Measurements from ENCODE around the gene EEFSEC. TPM values are rescaled to one million over a fixed set of nuclear protein-coding genes. Genes with fewer than 3 reads are reported as not detected.

The EEFSEC gene
- total RNA-seq, 3 donors from 2014 or later, result 9.7 to 10.9 (median 10.8) TPM

DNA sequence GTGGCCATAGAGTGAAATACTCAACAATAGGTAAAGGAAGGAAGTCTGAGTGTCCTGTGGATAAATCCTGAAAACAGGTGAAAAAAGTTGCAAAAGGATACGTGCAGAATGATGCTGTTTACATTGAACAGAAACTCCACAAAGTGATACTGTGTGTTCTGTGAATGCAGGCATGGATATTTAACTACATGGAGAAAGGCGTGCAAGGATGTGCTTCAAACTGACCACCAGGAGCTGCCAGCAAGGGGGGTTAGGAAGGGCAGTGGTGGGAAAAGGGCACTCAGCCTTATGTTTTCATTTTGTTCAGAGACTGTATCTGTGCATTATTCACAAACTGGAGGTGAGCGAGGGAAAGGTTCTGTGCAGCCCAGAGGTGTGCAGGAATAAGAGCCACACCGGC lies 266.0 kb downstream of the EEFSEC start:
- Histone ChIP-seq H3K36me3 (ENCODE audit: low read depth) (no peaks in the 10 kb centered on the region), H3K9me3 (no peaks in the 10 kb centered on the region), H3K4me1 (ENCODE audit: low read depth) (no peaks in the 10 kb centered on the region), H3K4me3 (no peak overlapping the region)
- intact Hi-C loops (cut with DNase I, micrococcal nuclease), result no loop called here
- ATAC-seq (no peak), DNase-seq (no peak)
- TF ChIP-seq, protein P1, sequence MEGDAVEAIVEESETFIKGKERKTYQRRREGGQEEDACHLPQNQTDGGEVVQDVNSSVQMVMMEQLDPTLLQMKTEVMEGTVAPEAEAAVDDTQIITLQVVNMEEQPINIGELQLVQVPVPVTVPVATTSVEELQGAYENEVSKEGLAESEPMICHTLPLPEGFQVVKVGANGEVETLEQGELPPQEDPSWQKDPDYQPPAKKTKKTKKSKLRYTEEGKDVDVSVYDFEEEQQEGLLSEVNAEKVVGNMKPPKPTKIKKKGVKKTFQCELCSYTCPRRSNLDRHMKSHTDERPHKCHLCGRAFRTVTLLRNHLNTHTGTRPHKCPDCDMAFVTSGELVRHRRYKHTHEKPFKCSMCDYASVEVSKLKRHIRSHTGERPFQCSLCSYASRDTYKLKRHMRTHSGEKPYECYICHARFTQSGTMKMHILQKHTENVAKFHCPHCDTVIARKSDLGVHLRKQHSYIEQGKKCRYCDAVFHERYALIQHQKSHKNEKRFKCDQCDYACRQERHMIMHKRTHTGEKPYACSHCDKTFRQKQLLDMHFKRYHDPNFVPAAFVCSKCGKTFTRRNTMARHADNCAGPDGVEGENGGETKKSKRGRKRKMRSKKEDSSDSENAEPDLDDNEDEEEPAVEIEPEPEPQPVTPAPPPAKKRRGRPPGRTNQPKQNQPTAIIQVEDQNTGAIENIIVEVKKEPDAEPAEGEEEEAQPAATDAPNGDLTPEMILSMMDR (IDR thresholded peaks at IDR 0.05), result no peak

GRCh38 chr3:128420289-128420688 lies 267.0 kb downstream of the EEFSEC start:
- Histone ChIP-seq H3K4me3 (no peak overlapping the region), H3K4me1 (ENCODE audit: low read depth) (no peaks in the 10 kb centered on the region), H3K9me3 (no peaks in the 10 kb centered on the region), H3K36me3 (ENCODE audit: low read depth) (no peaks in the 10 kb centered on the region)
- intact Hi-C loops (cut with DNase I, micrococcal nuclease), result loop anchor here in 1 of 2 donors (10.0 kb wide), 1 partner anchor 185 kb away; no protein-coding TSS in a partner anchor
- ATAC-seq (no peak), DNase-seq (no peak)
- TF ChIP-seq, protein P1 (IDR thresholded peaks at IDR 0.05), result no peak

DNA sequence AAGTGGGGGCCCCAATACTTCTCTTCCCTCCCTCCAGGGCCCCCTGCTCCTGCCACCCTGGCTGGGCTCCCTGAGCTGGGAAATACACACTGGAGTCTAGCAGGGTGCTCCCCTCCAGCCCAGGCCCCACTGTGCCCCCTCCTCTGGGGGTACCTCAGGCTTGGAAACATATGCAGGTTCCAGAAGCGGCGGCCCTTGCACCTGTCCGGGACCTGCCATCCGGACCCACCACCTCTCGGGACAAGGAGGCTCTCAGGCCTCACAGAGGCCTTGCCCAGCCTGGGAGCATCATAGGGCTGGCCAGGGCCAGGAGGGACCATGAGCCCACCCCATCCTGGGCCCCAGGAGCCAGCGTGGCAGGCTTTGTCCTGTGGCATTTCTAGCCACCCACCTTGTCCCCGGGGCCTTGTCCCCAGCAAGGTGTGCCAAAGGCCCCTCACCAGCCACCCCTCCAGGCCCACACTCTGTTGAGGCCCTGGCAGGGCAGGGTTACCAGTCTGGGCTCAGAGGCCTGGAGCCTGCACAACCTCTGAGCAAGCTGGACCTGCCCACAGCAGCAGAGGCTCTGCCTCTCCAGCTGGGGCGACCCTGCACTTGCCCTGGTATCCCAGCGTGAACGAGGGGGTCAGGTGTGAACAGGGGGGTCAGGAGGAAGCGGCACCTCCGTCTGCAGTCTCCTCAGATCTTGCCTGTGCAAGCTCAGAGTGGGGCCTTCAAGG lies 267.6 kb downstream of the EEFSEC start:
- no peak for ATAC-seq
- no peaks in the 10 kb centered on the region for H3K9me3 ChIP-seq
- no peaks in the 10 kb centered on the region for H3K4me1 ChIP-seq (ENCODE audit: low read depth)
- H3K36me3 ChIP-seq (ENCODE audit: low read depth), result no peaks in the 10 kb centered on the region
- H3K4me3 ChIP-seq, result no peak overlapping the region
- DNase-seq, result no peak
- TF ChIP-seq, protein P1 (IDR thresholded peaks at IDR 0.05), result no peak
- intact Hi-C loops (cut with DNase I, micrococcal nuclease), result loop anchor here in 1 of 2 donors (10.0 kb wide), 1 partner anchor 184 kb away; no protein-coding TSS in a partner anchor

DNA sequence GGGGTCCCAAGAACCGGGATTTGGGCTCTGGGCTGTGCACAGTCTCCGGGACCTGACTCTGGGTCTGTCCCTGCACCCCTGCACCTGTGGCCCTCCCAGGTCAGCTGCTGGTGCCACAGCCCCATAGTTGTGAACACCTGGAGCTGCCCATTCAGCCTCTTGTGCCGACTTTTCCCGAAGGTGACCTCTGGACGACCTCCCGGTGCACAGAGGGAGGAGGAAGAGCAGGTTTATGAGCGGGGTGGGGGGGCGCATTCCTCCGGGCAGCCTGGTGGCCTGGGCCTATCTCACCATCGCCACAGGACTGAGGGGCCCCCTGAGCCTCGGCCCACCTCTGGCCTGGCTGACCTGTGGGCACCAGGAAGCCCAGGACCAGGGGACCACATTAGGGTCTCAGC lies 268.2 kb downstream of the EEFSEC start:
- Histone ChIP-seq H3K36me3 (ENCODE audit: low read depth) (no peaks in the 10 kb centered on the region), H3K4me1 (ENCODE audit: low read depth) (no peaks in the 10 kb centered on the region), H3K4me3 (no peak overlapping the region), H3K9me3 (no peaks in the 10 kb centered on the region)
- ATAC-seq (no peak), DNase-seq (no peak)
- intact Hi-C loops (cut with DNase I, micrococcal nuclease), result loop anchor here in 1 of 2 donors (10.0 kb wide), 1 partner anchor 183 kb away; no protein-coding TSS in a partner anchor
- TF ChIP-seq, protein P1 (IDR thresholded peaks at IDR 0.05), result no peak

GRCh38 chr3:128421966-128422365 lies 268.7 kb downstream of the EEFSEC start:
- intact Hi-C loops (cut with DNase I, micrococcal nuclease), result loop anchor here in 1 of 2 donors (10.0 kb wide), 1 partner anchor 183 kb away; no protein-coding TSS in a partner anchor

More at GRCh38 chr3:128421966-128422365, 268.7 kb downstream of the EEFSEC start:
- no peaks in the 10 kb centered on the region for H3K36me3 ChIP-seq (ENCODE audit: low read depth)
- no peaks in the 10 kb centered on the region for H3K9me3 ChIP-seq
- H3K4me3 ChIP-seq, result no peak overlapping the region
- no peaks in the 10 kb centered on the region for H3K4me1 ChIP-seq (ENCODE audit: low read depth)
- DNase-seq (no peak), ATAC-seq (no peak)
- TF ChIP-seq, protein P1 (IDR thresholded peaks at IDR 0.05), result no peak

Data from mucosa of descending colon (tissue), 3 donors.